H1 (cell line): ENCODE results near the gene SCN8A. TPM values are rescaled to one million over a fixed set of nuclear protein-coding genes. Genes with fewer than 3 reads are reported as not detected.

Experiments
- CTCF ChIA-PET: fragments of 300-600 bp; sonication (Branson Sonifier 250); formaldehyde crosslinking; loops from one replicate; lab custom pipeline; 2021; ENCODE audit not compliant: partially characterized antibody; lab: Charles Lee
- POLR2A ChIA-PET: fragments of 300-600 bp; sonication (Branson Sonifier 250); formaldehyde crosslinking; loops from one replicate; lab custom pipeline; 2021; ENCODE audit warnings: inconsistent platforms; ENCODE audit not compliant: partially characterized antibody; lab: Charles Lee
- DNase-seq, 2 experiments: peaks; one replicate each; pipeline versions ENCODE4 v3.0.0 to v3.0.0-alpha.2; 2010 to 2022; ENCODE audit warnings: low spot score in 2 of 2, low read depth in 1 of 2, mixed read lengths in 1 of 2
- FAIRE-seq: peaks from 2 replicates; lab custom pipeline; 2011; peaks lifted over from hg19 to GRCh38; lab: Jason Lieb, UNC
- H2AFZ ChIP-seq: 2 replicates; pipeline ENCODE4 v1.8.1; 2012; ENCODE audit warnings: low read length, inconsistent platforms
- H2AK5ac ChIP-seq: 2 replicates; pipeline ENCODE4 v1.6.1; 2013; ENCODE audit warnings: low read depth, low read length
- H2BK120ac ChIP-seq: replicated peaks from 2 replicates; pipeline ENCODE3; 2013; ENCODE audit warnings: low read depth, low read length, inconsistent platforms
- H2BK12ac ChIP-seq: 2 replicates; pipeline ENCODE4 v1.6.1; 2013; ENCODE audit warnings: low read depth, low read length
- H2BK15ac ChIP-seq: 2 replicates; pipeline ENCODE4 v1.6.1; 2013; ENCODE audit warnings: low read length
- H2BK20ac ChIP-seq: 2 replicates; pipeline ENCODE4 v1.6.1; 2013; ENCODE audit warnings: low read length
- H2BK5ac ChIP-seq: 2 replicates; pipeline ENCODE4 v1.6.1; 2013; ENCODE audit warnings: low read depth, low read length
- H3K14ac ChIP-seq: 2 replicates; pipeline ENCODE4 v1.6.1; 2013; ENCODE audit warnings: inconsistent platforms; ENCODE audit not compliant: insufficient read length
- H3K18ac ChIP-seq: 2 replicates; pipeline ENCODE4 v1.6.1; 2013; ENCODE audit warnings: low read length; ENCODE audit errors: extremely low read depth
- H3K23ac ChIP-seq: 2 replicates; pipeline ENCODE4 v1.6.1; 2013; ENCODE audit warnings: inconsistent platforms; ENCODE audit not compliant: insufficient read length
- H3K23me2 ChIP-seq: 2 replicates; pipeline ENCODE4 v1.6.1; 2013; ENCODE audit warnings: low read depth, low read length
- H3K27ac ChIP-seq: 2 replicates; pipeline ENCODE4 v1.6.1; 2011; ENCODE audit warnings: low read depth, low read length, inconsistent platforms
- H3K27me3 ChIP-seq, 4 experiments: replicated peaks in 1 of 4; 1 replicate in 1 of 4; 2 replicates in 3 of 4; pipeline versions ENCODE4 v1.6.1 to v1.8.1; 2011 to 2013; ENCODE audit warnings: low read length in 3 of 4, mild to moderate bottlenecking in 3 of 4, inconsistent platforms in 2 of 4, mixed read lengths in 2 of 4, moderate library complexity in 1 of 4; ENCODE audit not compliant: control insufficient read depth in 3 of 4, insufficient read depth in 3 of 4; ENCODE audit errors: extremely low read depth in 1 of 4
- H3K36me3 ChIP-seq, 4 experiments: 2 replicates each; pipeline versions ENCODE4 v1.6.1 to v1.8.1; 2011 to 2013; ENCODE audit warnings: mild to moderate bottlenecking in 4 of 4, low read length in 3 of 4, moderate library complexity in 2 of 4, control low read depth in 1 of 4, inconsistent platforms in 1 of 4; ENCODE audit not compliant: insufficient read depth in 4 of 4, control insufficient read depth in 2 of 4
- H3K4ac ChIP-seq: replicated peaks from 2 replicates; pipeline ENCODE3; 2013; ENCODE audit warnings: low read length, low read depth, mixed read lengths, inconsistent platforms; ENCODE audit not compliant: insufficient read length
- H3K4me1 ChIP-seq, 4 experiments: replicated peaks in 1 of 4; 1 replicate in 1 of 4; 2 replicates in 3 of 4; pipeline versions ENCODE4 v1.6.1 to v1.8.1; 2011 to 2013; ENCODE audit warnings: low read length in 3 of 4, inconsistent platforms in 2 of 4, mixed read lengths in 1 of 4; ENCODE audit not compliant: insufficient read depth in 4 of 4, control insufficient read depth in 3 of 4
- H3K4me2 ChIP-seq, 2 experiments: 2 replicates each; pipeline versions ENCODE4 v1.6.1 to v1.8.1; 2011 to 2013; ENCODE audit warnings: low read depth in 2 of 2, low read length in 2 of 2, control low read depth in 1 of 2, inconsistent platforms in 1 of 2, mild to moderate bottlenecking in 1 of 2; ENCODE audit not compliant: insufficient read depth in 1 of 2
- H3K4me3 ChIP-seq, 4 experiments: fragments of 200-600, 300-600 bp in 1 of 4; sonication (generic), shearing (Covaris generic), sonication (Bioruptor Twin) in 1 of 4; 2 replicates each; pipeline versions ENCODE4 v1.5.1 to v1.8.1; 2011 to 2016; ENCODE audit warnings: low read length in 4 of 4, low read depth in 3 of 4, control low read depth in 2 of 4, inconsistent platforms in 2 of 4, mild to moderate bottlenecking in 2 of 4, mixed read lengths in 1 of 4, moderate library complexity in 1 of 4; ENCODE audit not compliant: insufficient read depth in 2 of 4; ENCODE audit errors: extremely low read depth in 1 of 4
- H3K56ac ChIP-seq: replicated peaks from 2 replicates; pipeline ENCODE3; 2013; ENCODE audit warnings: low read depth, mild to moderate bottlenecking, mixed read lengths, low read length, inconsistent platforms; ENCODE audit not compliant: insufficient read length
- H3K79me1 ChIP-seq: 2 replicates; pipeline ENCODE4 v1.6.1; 2013; ENCODE audit warnings: low read depth, low read length, control low read depth
- H3K79me2 ChIP-seq, 2 experiments: 2 replicates each; pipeline versions ENCODE4 v1.6.1 to v1.8.1; 2012 to 2013; ENCODE audit warnings: low read length in 2 of 2, mild to moderate bottlenecking in 2 of 2, inconsistent platforms in 1 of 2; ENCODE audit not compliant: insufficient read depth in 2 of 2, control insufficient read depth in 1 of 2
- H3K9ac ChIP-seq, 4 experiments: replicated peaks in 1 of 4; 1 replicate in 1 of 4; 2 replicates in 3 of 4; pipeline versions ENCODE4 v1.6.1 to v1.8.1; 2011 to 2013; ENCODE audit warnings: low read depth in 3 of 4, low read length in 3 of 4, control low read depth in 2 of 4, mild to moderate bottlenecking in 2 of 4, moderate library complexity in 2 of 4, inconsistent platforms in 1 of 4; ENCODE audit errors: extremely low read depth in 1 of 4
- H3K9me3 ChIP-seq, 2 experiments: 2 replicates each; pipeline versions ENCODE4 v1.6.1 to v1.8.1; 2012 to 2013; ENCODE audit warnings: mild to moderate bottlenecking in 2 of 2, moderate library complexity in 2 of 2, control low read depth in 1 of 2, inconsistent platforms in 1 of 2, low read depth in 1 of 2, low read length in 1 of 2, mixed read lengths in 1 of 2; ENCODE audit not compliant: insufficient read depth in 2 of 2
- H4K20me1 ChIP-seq, 2 experiments: replicated peaks in 1 of 2; 2 replicates each; pipeline versions ENCODE3 to v1.8.1; 2011 to 2013; ENCODE audit warnings: inconsistent platforms in 2 of 2, low read length in 2 of 2, mild to moderate bottlenecking in 1 of 2; ENCODE audit not compliant: insufficient read depth in 2 of 2, control insufficient read depth in 1 of 2
- H4K5ac ChIP-seq: 2 replicates; pipeline ENCODE4 v1.6.1; 2013; ENCODE audit warnings: low read length, low read depth, mixed read lengths, inconsistent platforms; ENCODE audit not compliant: insufficient read length
- H4K8ac ChIP-seq: 2 replicates; pipeline ENCODE4 v1.8.0; 2013; ENCODE audit warnings: mild to moderate bottlenecking, moderate library complexity, low read length, inconsistent platforms; ENCODE audit not compliant: insufficient read depth; ENCODE audit errors: extremely low read depth
- H4K91ac ChIP-seq: replicated peaks from 2 replicates; pipeline ENCODE3; 2013; ENCODE audit warnings: low read length, mixed read lengths, inconsistent platforms; ENCODE audit not compliant: insufficient read length
- BRCA1 ChIP-seq: IDR thresholded peaks from 2 replicates; pipeline ENCODE4 v1.6.1; 2012; ENCODE audit warnings: low read depth, low read length, improper control_type of control experiment
- CTCF ChIP-seq, 3 experiments: IDR thresholded peaks; 1 replicate in 2 of 3; 2 replicates in 1 of 3; pipeline versions ENCODE4 v1.5.1 to v1.6.1; 2011; ENCODE audit warnings: low read length in 3 of 3, mild to moderate bottlenecking in 3 of 3, inconsistent platforms in 2 of 3, low read depth in 1 of 3, moderate library complexity in 1 of 3; ENCODE audit not compliant: insufficient read depth in 1 of 3; ENCODE audit errors: control extremely low read depth in 1 of 3
- MAX ChIP-seq: IDR thresholded peaks from 2 replicates; pipeline ENCODE4 v1.6.1; 2012; ENCODE audit warnings: inconsistent platforms
- NANOG ChIP-seq: IDR thresholded peaks from 2 replicates; pipeline ENCODE4 v1.6.1; 2011; ENCODE audit warnings: low read length, low read depth, mild to moderate bottlenecking, inconsistent platforms; ENCODE audit not compliant: insufficient read depth, poor library complexity, severe bottlenecking
- PHF8 ChIP-seq: fragments of 200-600 bp; sonication (generic); conservative IDR thresholded peaks from 2 replicates; pipeline ENCODE4 v1.7.1; 2012; ENCODE audit warnings: low read depth, mild to moderate bottlenecking, inconsistent platforms, low read length, moderate library complexity
- RBBP5 ChIP-seq: IDR thresholded peaks from 2 replicates; pipeline ENCODE4 v1.7.1; 2012; ENCODE audit warnings: low read depth, mild to moderate bottlenecking, inconsistent platforms, low read length, moderate library complexity, borderline replicate concordance
- SUZ12 ChIP-seq: fragments of 200-600 bp; sonication (generic); IDR thresholded peaks from 2 replicates; pipeline ENCODE4 v1.6.1; 2012; ENCODE audit warnings: mild to moderate bottlenecking, inconsistent platforms, low read length, moderate library complexity, mixed read lengths
- TAF1 ChIP-seq: IDR thresholded peaks from 2 replicates; pipeline ENCODE4 v1.6.1; 2011; ENCODE audit warnings: mild to moderate bottlenecking, low read depth, low read length
- TBP ChIP-seq: IDR thresholded peaks from 2 replicates; pipeline ENCODE4 v1.6.1; 2011; ENCODE audit warnings: low read depth, low read length, improper control_type of control experiment
- WGBS, 2 experiments: shearing (Covaris generic) in 1 of 2; methylation state at CpG; one replicate each; pipeline versions ENCODE4 v1.1.6 to v1.1.7; 2013 to 2015; ENCODE audit warnings: low lambda C conversion rate in 2 of 2, mixed read lengths in 2 of 2, inconsistent platforms in 1 of 2, low coverage in 1 of 2, missing lambda C conversion rate in 1 of 2; ENCODE audit not compliant: insufficient replicate concordance in 2 of 2, insufficient coverage in 1 of 2, insufficient read length in 1 of 2; ENCODE audit errors: extremely low coverage in 1 of 2, missing lambda C conversion rate in 1 of 2; 5-methylcytosine and 5-hydroxymethylcytosine counted together
- polyA plus RNA-seq, 7 experiments: library from polyadenylated mRNA; depleted of rRNA in 3 of 7; stranded (reverse) in 5 of 7; unstranded in 2 of 7; fragments of >200 nt in 5 of 7; fragments of 200-250 nt in 2 of 7; gene quantifications; 1 replicate in 5 of 7; 2 replicates in 1 of 7; 4 replicates in 1 of 7; pipeline versions ENCODE4 v1.2.1 to v1.2.3, GENCODE V29; 2011 to 2013; ENCODE audit warnings: missing spikeins in 2 of 7, mixed read lengths in 2 of 7
- total RNA-seq: library from RNA; stranded (reverse); fragmentation: NEBNext Ultra II Directional; extraction: Animal tissue kit (Norgen Biotek cat#: 25700); gene quantifications from 2 replicates; pipeline ENCODE4 v1.2.1, GENCODE V29; 2021

Gene SCN8A
- total and polyA plus RNA-seq, 2 of the 8 experiments (the other 6 are each of a cell fraction or from before 2014, with no cell fraction given): 6.3 to 10.7 TPM

- Histone ChIP-seq H3K4me3 (peak overlapping the region; percentile 4 to 30 (median 26); a peak in 6 of 8 replicates), H4K91ac (peak overlapping the region; percentile 42), H4K5ac (no peak overlapping the region), H3K9me3 (no peaks in the 10 kb centered on the region), H2BK15ac (no peak overlapping the region), H3K36me3 (peaks cover 0 to 8% (median 3%) of the 10 kb centered on the region in 4 experiments; a peak in 2 of 8 replicates), H2AFZ (no peak overlapping the region), H2BK5ac (no peak overlapping the region), H3K18ac (no peak overlapping the region; the same call in 1 of the 2 replicates), H3K23me2 (peaks cover 3% of the 10 kb centered on the region), H3K79me1 (no peaks in the 10 kb centered on the region), H3K4me1 (no peaks in the 10 kb centered on the region; a peak in 1 of 7 replicates), H3K27me3 (no peaks in the 10 kb centered on the region), H3K4me2 (peak overlapping the region; percentile 56 to 64), H4K8ac (peak overlapping the region; percentile 90), H2BK20ac (no peak overlapping the region), H3K56ac (no peak overlapping the region), H3K23ac (no peak overlapping the region), H3K14ac (no peak overlapping the region), H2BK12ac (no peak overlapping the region), H4K20me1 (peaks cover 0 to 3% of the 10 kb centered on the region in 2 experiments), H3K79me2 (no peaks in the 10 kb centered on the region), H2BK120ac (no peak overlapping the region), H3K27ac (no peak overlapping the region), H3K4ac (no peak overlapping the region), H2AK5ac (no peak overlapping the region), H3K9ac (no peak overlapping the region)
- 38% methylated on average over 40 of the region's 44 CpGs; no CpG with 5 or more reads in 1 of the 2 experiments for WGBS, 2 experiments
- ChIA-PET POLR2A (no interaction called here), CTCF (interaction anchor here (0.8 to 1.0 kb wide), 4 partner anchors 29 to 96 kb away, joined by 3 to 4 read pairs (median 3); no protein-coding TSS in a partner anchor)
- peak; percentile 31 to 87 for DNase-seq
- peak; percentile 57 for FAIRE-seq
- TF ChIP-seq RBBP5: 0 out of 2 replicates have a peak, but pooled peaks have one; percentile 69
- no peak for TF ChIP-seq SUZ12
- no peak for TF ChIP-seq TAF1
- TF ChIP-seq BRCA1: no peak
- peak; percentile 8 for TF ChIP-seq NANOG
- no peak for TF ChIP-seq PHF8
- TF ChIP-seq MAX: peak; percentile 58; the same call in 1 of the 2 replicates
- peak; percentile 97 for TF ChIP-seq TBP
- peak; percentile 24 to 39 (median 31) for TF ChIP-seq CTCF (IDR thresholded peaks at IDR 0.05; ENCODE audit: control extremely low read depth in 1 of 3, insufficient read depth in 1 of 3, low read depth in 1 of 3, low read length in 3 of 3)
These were observed 130.4 kb downstream of the SCN8A start for GRCh38 chr12:51721282-51721940.
